ENCODE data around the gene LRRC73.
"Not testable (repeated sequence)": the region's sequence is repeated elsewhere in the genome, so short reads cannot be mapped to it uniquely, and the experiment has no call there.

The LRRC73 gene

GRCh38 chr6:43459535-43459934 lies 50.6 kb downstream of the LRRC73 start:
- no peak for DNase-seq

GRCh38 chr6:43458154-43458553 lies 52.0 kb downstream of the LRRC73 start:
- DNase-seq: not testable (repeated sequence)

- no peak for DNase-seq
Observed at GRCh38 chr6:43457643-43458042, 52.5 kb downstream of the LRRC73 start.
